Measurements from ENCODE around the gene SULF2. TPM values are rescaled to one million over a fixed set of nuclear protein-coding genes. Genes with fewer than 3 reads are reported as not detected.

SULF2 gene
- total and polyA plus RNA-seq, 2 of the 13 experiments (the other 11 are each of a cell fraction or from before 2014, with no cell fraction given): 7.2 to 50.9 TPM

- no peak for TF ChIP-seq ARID3A (IDR thresholded peaks at IDR 0.05; ENCODE audit: low read depth, low read length)
- TF ChIP-seq ZBTB20 (CRISPR knock-in tag; IDR thresholded peaks at IDR 0.05; ENCODE audit: borderline replicate concordance, low read depth): no peak
- TF ChIP-seq ATM (IDR thresholded peaks at IDR 0.05; ENCODE audit: borderline replicate concordance): no peak
- TF ChIP-seq, protein P1, sequence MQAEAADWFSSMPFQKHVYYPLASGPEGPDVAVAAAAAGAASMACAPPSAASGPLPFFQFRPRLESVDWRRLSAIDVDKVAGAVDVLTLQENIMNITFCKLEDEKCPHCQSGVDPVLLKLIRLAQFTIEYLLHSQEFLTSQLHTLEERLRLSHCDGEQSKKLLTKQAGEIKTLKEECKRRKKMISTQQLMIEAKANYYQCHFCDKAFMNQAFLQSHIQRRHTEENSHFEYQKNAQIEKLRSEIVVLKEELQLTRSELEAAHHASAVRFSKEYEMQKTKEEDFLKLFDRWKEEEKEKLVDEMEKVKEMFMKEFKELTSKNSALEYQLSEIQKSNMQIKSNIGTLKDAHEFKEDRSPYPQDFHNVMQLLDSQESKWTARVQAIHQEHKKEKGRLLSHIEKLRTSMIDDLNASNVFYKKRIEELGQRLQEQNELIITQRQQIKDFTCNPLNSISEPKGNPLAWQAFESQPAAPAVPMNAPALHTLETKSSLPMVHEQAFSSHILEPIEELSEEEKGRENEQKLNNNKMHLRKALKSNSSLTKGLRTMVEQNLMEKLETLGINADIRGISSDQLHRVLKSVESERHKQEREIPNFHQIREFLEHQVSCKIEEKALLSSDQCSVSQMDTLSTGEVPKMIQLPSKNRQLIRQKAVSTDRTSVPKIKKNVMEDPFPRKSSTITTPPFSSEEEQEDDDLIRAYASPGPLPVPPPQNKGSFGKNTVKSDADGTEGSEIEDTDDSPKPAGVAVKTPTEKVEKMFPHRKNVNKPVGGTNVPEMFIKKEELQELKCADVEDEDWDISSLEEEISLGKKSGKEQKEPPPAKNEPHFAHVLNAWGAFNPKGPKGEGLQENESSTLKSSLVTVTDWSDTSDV (CRISPR knock-in tag; IDR thresholded peaks at IDR 0.05): no peak
- no peak for TF ChIP-seq ZHX2 (IDR thresholded peaks at IDR 0.05; ENCODE audit: low read depth)
- no peak for TF ChIP-seq ZHX2 (CRISPR knock-in tag; IDR thresholded peaks at IDR 0.05; ENCODE audit: borderline replicate concordance)
- TF ChIP-seq SAP130 (CRISPR knock-in tag; IDR thresholded peaks at IDR 0.05; ENCODE audit: low read depth): no peak
- no peak for TF ChIP-seq USF2 (IDR thresholded peaks at IDR 0.05; ENCODE audit: low read depth, low read length)
- no peak for TF ChIP-seq USF2 (CRISPR knock-in tag; IDR thresholded peaks at IDR 0.05; ENCODE audit: borderline replicate concordance)
These were observed 11.0 kb downstream of the SULF2 start (continued) for GRCh38 chr20:47774131-47774777.

Data from HepG2 (cell line).